ENCODE measurements around the gene CELA2B.
A peak's percentile ranks its signal among the peaks of the same experiment; 100 is the strongest.
"Not testable (repeated sequence)": the region's sequence is repeated elsewhere in the genome, so short reads cannot be mapped to it uniquely, and the experiment has no call there.

CELA2B gene

GRCh38 chr1:15475752-15476314 lies at the start of gene CELA2B:
Gene CELA2B, plus strand, starts transcription at chr1:15476104. Its CDS starts 22 bp downstream, at chr1:15476126.
- no peak for DNase-seq

DNA sequence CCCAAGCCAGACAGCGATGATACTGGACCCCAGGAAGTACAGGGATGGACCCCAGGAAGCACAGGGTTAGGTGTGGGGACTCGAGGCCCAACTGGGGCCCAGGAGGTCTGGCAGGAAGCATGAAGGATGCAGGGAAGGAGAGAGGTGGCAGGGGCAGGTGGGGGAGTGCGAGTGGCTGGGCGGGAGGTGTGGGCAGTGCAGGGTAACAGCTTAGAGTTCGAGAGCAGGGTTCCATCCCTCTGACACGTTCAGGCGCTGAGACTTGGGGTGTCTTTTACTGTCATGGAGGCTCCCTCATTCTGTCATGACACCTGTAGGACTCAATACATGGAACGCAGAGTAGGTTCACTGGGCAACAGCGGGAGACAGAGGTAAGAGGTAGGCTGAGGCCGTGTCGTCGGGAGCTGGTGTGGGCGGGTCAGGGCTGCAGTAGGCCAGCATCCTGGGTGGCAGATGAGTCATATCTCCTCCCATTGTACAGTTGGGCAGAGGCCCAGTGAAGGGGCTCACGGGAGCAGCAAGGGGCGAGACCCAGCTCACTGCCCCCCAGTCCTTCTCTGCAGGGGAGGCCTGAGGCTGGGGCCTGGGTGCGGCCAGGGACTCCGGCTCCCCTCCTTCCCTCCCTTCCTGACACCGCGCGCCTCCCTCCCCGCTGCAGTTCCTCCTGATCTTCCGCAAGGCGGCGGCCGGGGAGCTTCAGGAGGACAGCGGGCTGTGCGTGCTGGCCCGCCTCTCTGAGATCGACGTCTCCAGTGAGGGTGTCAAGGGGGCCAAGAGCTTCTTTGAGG lies 49.2 kb upstream of the CELA2B start:
- DNase-seq, result no peak

GRCh38 chr1:15427280-15427666 lies 48.6 kb upstream of the CELA2B start:
- no peak for DNase-seq

- not testable (repeated sequence) for DNase-seq
These were observed 47.7 kb upstream of the CELA2B start for GRCh38 chr1:15428252-15428651.

GRCh38 chr1:15428815-15429435 lies 47.0 kb upstream of the CELA2B start:
- DNase-seq, result no peak

GRCh38 chr1:15429701-15430149 lies 46.2 kb upstream of the CELA2B start:
- peak; percentile 74 to 83 for DNase-seq

GRCh38 chr1:15430787-15431570 lies 44.9 kb upstream of the CELA2B start:
- DNase-seq, result peak in 1 of 2 donors; percentile 83

DNA sequence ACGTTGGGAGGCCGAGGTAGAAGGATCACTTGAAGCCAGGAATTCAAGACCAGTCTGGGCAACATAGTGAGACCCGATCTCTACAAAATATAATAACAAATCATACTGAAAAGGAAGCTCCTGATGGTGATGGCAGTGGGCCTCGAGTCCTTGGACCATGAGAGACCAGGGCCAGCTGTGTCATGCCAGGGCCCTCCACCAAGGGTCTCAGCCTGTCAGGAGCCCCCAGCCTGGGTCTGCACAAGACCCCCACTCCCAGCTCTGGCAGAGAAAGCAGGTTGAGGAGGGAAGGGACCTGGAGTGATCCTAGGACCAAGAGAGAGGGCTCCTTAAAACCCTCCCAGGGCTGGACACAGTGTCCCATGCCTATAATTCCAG lies 44.3 kb upstream of the CELA2B start:
- no peak for DNase-seq

DNA sequence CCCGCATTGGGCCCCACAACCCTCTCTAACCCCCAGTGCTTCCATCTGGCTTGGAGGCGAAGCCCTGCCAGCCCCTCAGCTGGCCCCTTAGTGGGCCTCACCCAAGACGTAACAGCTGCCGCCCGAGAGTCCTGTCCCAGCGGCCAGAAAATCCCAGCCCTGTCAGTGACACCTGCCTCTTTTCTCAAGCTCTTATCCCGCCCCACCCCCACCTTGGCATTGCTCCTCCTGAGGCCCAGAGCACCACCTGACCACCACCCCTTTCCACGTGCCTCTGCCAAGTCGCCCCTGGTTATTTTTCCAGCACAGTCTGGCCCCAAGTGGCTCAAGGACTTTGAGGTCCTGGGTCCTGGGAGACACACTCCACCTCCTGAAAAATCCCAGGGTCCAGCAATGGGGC lies 43.6 kb upstream of the CELA2B start:
- DNase-seq, result no peak

DNA sequence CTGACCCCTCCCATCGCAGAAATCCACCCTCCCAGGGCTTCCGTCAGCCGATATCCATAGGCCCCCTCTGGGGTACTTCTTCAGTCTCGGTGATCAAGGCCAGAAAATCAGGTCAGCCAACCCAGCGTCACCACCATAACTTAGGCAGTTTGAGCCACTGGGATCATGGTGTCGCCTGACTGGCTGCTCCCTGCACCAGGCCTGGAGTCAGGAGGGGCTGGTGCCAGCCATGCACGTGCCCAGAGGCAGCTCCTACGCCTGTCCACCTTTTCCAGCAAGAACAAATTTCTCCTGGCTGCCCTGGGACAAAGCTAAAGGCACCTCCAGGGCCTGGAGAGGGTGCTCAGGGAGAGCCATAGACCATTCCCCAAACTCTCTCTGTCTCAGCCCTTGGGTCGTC lies 42.4 kb upstream of the CELA2B start:
- no peak for DNase-seq

DNA sequence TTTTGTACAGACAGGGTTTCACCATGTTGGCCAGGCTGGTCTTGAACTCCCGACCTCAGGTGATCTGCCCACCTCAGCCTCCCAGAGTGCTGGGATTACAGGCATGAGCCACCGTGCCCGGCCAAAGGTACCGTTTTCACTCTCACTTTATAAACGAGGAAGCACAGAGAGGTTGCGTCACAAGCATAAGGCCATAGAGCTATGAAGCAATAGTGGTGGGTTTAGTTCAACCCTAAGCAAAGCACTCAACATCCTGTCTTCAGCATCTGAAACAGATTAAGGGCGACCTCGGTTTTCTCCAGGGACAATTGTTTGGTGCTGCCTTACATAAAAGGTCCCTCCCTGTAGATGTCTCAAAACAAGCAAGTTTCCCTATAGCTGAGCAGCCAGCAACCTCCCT lies 41.2 kb upstream of the CELA2B start:
- peak; percentile 83 to 88 for DNase-seq

- DNase-seq, result no peak
These were observed 40.4 kb upstream of the CELA2B start for GRCh38 chr1:15435239-15436077.

- DNase-seq, result no peak
These were observed 38.9 kb upstream of the CELA2B start for GRCh38 chr1:15436881-15437442.

DNA sequence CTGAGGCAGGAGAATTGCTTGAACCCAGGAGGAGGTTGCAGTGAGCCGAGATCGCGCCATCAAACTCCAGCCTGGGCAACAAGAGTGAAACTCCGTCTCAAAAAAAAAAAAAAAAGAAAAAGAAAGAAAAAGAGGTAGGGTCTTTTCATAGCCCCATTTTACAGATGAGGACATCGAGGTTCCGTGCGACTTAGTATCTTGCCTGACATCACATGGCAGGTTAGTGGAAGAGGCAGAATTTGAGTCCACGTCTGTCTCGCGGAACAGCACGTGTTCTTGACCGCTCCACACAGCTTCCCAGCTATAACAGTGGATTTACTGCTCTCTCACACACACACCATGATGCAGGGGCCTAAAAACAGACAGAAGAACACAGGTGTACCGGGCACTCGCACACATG lies 36.6 kb upstream of the CELA2B start:
- DNase-seq, result no peak

- no peak for DNase-seq
These were observed 35.5 kb upstream of the CELA2B start for GRCh38 chr1:15440357-15440756.

DNA sequence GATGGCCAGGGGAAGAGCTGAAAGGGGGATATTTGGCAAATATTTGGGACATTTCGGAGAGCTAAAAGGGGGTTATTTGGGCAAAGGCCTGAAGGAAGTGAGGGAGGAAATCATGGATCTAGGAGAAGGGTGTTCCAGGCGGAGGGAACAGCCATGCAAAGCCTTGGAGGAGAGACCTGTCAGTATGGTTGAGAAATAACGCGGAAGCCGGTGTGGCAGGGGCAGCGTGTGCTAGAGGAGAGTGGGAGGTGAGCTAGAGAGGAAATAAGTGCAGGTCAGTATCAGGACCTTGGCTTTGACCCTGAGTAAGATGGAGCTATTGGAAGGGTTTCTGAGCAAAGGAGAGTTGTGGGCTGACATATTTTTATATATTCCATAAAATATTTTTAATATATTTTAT lies 34.7 kb upstream of the CELA2B start:
- no peak for DNase-seq

DNA sequence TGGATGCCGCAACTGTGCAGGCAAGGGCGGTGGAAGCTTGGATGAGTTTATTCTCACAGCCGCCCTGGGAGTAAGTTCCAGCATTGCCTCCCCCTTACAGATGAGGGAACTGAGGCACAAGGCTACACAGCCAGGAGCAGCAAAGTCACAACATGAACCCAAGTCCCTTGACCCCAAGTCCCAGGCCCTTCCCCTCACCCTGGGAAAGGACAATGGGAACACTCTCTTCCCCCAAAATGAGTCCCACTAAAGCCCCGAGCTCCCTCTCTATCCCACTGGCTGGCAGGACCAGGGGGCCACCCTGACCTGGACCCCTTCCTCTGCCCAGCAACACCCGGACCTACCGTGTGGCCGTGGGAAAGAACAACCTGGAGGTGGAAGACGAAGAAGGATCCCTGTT lies 33.8 kb upstream of the CELA2B start:
- DNase-seq, result no peak

- DNase-seq, result no peak
These were observed 33.1 kb upstream of the CELA2B start for GRCh38 chr1:15442759-15443158.

DNA sequence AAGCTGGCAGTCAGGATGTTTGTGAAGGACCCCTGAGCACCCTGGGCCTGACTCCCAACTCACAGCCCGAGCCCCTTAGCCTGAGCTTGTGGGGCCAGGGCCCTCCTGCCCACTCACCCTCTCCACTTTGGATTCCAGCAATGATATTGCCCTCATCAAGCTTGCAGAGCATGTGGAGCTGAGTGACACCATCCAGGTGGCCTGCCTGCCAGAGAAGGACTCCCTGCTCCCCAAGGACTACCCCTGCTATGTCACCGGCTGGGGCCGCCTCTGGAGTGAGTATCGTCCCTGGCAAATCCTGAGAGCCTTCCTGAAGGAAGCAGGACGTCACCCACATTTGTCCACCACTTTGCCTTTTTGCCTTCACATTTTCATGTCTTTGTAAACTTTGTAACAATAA lies 32.6 kb upstream of the CELA2B start:
- no peak for DNase-seq

GRCh38 chr1:15444468-15445389 lies 31.2 kb upstream of the CELA2B start:
- no peak for DNase-seq

Measured in inflammatory macrophage treated with lipopolysaccharide for 1 hour (primary cell).